Measurements from ENCODE around the gene SEZ6L2.
"Not testable (repeated sequence)": the region's sequence is repeated elsewhere in the genome, so short reads cannot be mapped to it uniquely, and the experiment has no call there.

The SEZ6L2 gene

GRCh38 chr16:29909851-29910250 lies 10.5 kb upstream of the SEZ6L2 start:
- not testable (repeated sequence) for DNase-seq

- no peak for DNase-seq
Measured at GRCh38 chr16:29909391-29909790, 10.0 kb upstream of the SEZ6L2 start.

DNA sequence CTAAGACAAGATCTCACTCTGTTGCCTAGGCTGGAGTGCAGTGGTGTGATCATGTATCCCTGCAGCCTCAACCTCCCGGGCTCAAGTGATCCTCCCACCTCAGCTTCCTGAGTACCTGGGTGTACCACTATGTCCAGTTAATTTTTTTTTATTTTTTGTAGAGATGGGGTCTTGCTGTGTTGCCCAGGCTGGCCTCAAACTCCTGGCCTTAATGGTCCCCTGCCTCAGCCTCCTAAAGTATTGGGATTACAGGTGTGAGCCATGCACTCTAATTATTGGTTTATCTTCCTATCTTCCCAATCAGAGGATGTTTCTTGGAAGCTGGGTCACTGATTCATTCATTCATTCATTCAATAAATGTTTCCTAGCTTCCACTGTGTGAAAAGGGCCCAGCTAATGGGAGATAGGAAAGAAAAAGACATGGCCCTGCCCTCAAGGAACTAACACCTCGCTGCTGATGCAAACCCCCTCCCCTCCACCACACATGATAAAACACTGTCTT lies 9.4 kb upstream of the SEZ6L2 start:
- no peak for DNase-seq

GRCh38 chr16:29907973-29908372 lies 8.6 kb upstream of the SEZ6L2 start:
- DNase-seq = no peak

DNA sequence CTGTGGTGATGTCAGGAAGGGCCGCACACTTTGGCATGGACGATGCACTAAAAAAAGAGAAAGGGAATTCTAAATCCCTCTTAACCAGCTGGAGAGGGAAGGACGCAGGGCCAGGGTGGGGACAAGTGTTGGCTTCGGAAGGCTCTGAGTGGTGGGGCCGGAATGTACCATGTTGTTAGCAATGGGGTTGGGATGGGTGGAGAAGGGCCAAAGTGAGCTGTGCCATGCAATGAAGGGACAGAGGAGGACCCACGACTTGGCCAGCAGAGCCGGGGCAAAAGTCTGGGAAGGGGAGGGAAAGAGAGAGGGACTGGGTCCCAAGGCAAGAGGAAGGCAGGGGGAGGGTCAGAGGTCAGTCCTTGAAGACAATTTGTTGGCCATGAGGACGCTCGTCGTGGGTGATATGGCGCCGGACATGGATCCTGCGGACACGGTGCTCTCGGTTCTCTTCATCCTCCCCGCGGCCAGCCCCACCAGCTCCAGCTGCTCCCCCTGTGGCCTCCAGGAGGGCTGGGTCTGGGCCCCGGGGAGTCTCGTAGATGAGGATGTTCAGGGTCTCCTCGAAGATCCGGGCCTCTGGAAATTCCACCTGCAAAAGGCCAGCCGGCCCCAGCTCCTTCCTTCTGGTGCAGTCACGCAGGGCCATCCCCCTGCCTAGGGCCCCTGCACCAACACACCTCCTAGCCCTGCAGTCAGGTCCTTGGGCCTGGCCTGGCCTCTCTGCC lies 7.3 kb upstream of the SEZ6L2 start:
- no peak for DNase-seq

GRCh38 chr16:29905668-29906067 lies 6.3 kb upstream of the SEZ6L2 start:
- no peak for DNase-seq

DNA sequence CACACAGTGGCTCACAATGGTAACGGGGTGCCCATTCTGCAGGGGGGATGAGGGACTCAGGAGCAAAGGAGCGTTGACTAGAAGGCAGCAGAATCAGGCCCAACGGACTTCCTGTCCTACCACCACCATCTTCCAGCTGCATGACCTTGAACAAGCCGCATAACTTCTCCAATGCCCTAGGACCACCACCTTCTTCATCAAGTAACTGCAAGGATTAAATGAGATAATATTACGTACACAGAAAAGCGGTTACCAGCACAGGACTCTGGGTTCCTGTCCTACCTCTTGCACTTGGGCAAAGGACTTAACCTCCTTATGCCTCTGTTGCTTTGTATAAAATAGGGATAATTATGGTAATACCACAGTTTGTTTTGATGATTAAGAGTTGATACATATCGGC lies 5.6 kb upstream of the SEZ6L2 start:
- DNase-seq = no peak

DNA sequence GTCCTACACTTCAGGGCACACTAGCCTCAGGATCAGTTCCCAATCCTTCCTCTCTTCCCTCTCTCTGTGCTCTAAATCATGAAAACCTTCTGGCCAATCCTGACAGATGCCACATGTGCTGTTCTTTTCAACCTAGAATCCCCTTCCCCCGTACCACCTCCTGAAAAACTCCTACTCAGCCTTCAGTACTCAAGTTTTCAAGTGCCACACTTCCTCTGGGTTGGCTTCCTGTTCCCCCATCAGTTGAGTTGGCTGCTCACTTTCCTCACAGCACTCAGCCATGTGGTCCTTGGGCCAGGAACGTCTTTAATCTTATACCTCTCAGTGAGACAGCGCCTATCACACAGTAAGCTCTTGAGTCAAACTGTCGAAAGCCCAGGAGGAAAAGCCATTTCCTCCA lies 4.2 kb upstream of the SEZ6L2 start:
- DNase-seq = no peak

- DNase-seq = no peak
Measured at GRCh38 chr16:29901607-29901945, 2.2 kb upstream of the SEZ6L2 start.

- no peak for DNase-seq
Measured at GRCh38 chr16:29900888-29901606, 1.7 kb upstream of the SEZ6L2 start.

- DNase-seq = peak; percentile 49 to 73
Measured at GRCh38 chr16:29900102-29900887, 945 bp upstream of the SEZ6L2 start, which contains the start of gene ASPHD1. ASPHD1 (plus strand) TSS chr16:29900488; CDS start chr16:29900972, 484 bp downstream.

- DNase-seq = peak in 1 of 2 experiments; percentile 83
Measured at GRCh38 chr16:29898804-29899515, 390 bp downstream of the SEZ6L2 start.

DNA sequence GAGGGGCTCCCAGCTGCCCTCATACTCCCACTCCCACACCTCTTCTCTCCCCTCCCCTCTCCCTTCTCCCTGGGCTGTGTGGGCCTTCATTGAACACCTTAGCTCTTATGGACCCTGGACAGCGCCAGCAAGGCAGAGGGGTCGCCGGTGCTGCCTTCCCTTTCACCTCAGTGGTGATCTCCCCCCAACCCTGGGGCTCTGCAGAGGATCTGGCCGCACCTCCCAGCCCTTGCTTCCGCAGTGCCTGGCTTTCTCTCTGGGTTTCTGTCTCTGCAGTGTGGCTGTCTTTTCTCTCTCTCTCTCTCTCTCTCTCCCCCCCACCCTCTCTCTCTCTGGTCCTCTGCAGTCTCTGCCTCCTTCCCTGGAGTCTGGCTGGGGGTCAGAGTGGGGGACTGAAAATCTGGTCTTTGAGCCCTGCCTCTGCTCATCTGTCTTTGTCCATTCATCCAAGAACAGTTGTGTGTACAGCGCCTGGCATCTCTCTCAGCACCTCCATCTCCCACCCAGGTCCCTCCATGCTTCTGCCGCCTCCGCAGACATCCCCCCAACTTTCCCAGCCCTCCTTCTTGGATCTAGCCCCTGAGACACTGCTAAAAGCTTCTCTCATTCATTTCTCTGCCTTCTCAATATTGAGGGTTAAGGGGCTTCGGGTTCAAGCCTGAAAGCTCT lies 1.1 kb downstream of the SEZ6L2 start:
- DNase-seq = no peak

DNA sequence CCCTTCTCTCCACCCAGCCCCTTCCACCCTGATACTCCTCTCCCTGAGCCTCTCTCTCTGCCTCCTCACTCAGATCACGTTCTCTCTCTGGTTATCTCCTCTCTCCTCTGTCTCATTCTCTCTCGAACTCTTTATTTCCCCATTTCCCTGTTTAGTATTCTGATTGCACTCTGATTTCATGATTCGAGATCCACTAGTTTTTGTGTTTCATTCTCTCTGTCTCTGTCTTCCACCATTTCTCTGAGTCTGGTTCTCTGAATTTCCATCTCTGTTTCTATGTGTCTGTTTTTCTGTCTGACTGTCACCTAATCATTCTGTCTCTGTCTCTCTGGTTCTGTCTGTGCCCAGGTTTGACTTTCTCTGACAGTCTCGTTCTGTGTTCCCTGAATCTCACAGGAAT lies 2.0 kb downstream of the SEZ6L2 start:
- no peak for DNase-seq

DNA sequence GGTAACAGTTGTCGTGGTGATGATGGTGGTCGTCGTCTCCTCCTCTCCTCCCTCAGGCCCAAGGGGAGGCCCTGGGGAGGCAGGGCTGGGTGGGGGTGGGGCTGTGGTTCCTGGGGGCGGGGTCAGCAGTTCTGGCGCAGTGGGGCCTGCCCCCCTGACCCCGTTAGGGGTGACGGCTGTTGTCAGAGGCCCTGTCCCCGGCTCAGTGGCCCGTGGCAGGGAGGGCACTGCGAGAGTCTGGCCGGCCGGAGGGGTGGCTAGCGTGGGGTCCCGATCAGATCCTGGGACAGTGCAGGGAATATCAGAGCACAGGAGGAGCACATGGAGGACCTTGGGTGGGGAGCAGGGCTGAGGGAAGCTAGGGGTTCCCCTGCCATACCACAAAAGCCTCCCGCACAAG lies 2.5 kb downstream of the SEZ6L2 start:
- no peak for DNase-seq

DNA sequence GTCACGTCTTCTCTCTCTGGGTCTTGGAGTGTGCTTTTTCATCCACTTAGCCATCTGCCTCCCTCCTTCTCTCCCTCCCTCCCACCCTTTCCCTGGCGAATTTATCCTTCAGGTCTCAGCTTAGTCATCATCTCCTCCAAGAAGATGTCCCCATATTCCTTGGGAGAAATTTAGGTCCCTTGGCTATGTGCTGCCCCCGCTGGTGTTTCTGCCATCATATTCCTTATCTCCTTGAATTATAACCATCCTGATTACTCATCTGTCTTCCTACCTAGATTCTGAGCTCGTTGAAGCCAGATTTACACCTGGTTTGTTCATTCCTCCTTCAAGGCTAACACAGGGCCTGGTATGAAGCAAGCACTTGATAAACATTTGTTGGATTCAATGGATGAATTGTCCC lies 5.0 kb downstream of the SEZ6L2 start:
- DNase-seq = no peak

GRCh38 chr16:29893553-29893952 lies 5.8 kb downstream of the SEZ6L2 start:
- DNase-seq = no peak

GRCh38 chr16:29892458-29892813 lies 6.9 kb downstream of the SEZ6L2 start:
- DNase-seq = no peak

DNA sequence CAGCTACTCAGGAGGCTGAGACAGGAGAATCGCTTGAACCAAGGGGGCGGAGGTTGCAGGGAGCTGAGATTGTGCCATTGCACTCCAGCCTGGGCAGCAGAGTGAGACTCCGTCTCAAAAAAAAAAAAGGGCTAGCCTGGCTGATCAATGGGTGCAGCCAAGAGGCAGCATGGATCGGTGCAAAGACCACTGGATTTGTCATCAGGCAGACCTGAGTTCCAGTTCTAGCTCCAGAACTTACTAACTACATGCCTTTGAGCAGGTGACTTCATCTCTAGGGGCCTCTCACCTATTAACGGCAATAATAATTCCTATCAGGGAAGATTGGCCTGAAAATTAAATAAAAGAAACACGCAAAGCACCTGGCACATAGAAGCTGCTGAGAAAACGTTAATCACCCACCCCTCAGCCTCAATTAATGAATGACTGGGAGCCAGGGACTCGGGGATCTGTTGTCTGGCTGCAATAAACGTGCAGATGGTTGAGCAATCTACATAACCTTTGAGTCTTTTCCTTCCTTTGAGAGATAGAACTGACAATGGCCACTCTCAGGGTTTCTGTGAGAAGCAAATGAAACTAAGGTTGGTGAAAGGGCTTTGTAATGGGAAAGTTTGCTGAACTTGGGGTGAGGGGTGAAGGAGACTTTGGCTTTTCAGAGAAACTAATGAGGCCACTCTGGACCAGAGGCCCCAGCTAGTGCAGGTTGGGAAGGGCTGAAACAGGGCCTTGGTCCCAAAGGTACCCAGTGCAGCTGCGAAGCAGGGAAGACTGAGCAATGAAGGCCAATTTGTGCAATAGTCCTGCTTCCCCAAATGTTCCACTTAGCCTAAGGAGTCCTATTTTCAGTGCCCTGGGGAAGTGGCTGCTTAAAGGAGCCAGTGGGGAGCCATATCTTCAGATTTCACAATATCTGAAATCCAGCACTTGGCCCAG lies 7.6 kb downstream of the SEZ6L2 start:
- no peak for DNase-seq

- not testable (repeated sequence) for DNase-seq
Measured at GRCh38 chr16:29889372-29889771, 10.0 kb downstream of the SEZ6L2 start.

- no peak for DNase-seq
Measured at GRCh38 chr16:29883987-29884386, 15.4 kb downstream of the SEZ6L2 start.

All from SW 1271 (cell line).